ENCODE data around the gene ARMC12. TPM values are rescaled to one million over a fixed set of nuclear protein-coding genes. Genes with fewer than 3 reads are reported as not detected.
A peak's percentile ranks its signal among the peaks of the same experiment; 100 is the strongest.

ARMC12 gene
- total RNA-seq, 1 donor from 2014 or later, result not detected

- DNase-seq (ENCODE audit: extremely low spot score in 2 of 2), result no peak
- H3K9me3 ChIP-seq, result no peaks in the 10 kb centered on the region
- H3K4me1 ChIP-seq, result no peaks in the 10 kb centered on the region
- H3K27me3 ChIP-seq, result no peaks in the 10 kb centered on the region
- no peaks in the 10 kb centered on the region for H3K36me3 ChIP-seq
- H3K4me3 ChIP-seq, result no peak overlapping the region
- no peak for TF ChIP-seq POLR2AphosphoS5 (IDR thresholded peaks at IDR 0.05; ENCODE audit: insufficient read depth in 1 of 2, low read depth in 1 of 2)
- no peak for TF ChIP-seq CTCF (IDR thresholded peaks at IDR 0.05)
- no peak for TF ChIP-seq POLR2A (IDR thresholded peaks at IDR 0.05)
- no peak overlapping the region for H3K27ac ChIP-seq
- intact Hi-C loops (cut with DNase I), result no loop called here
Observed at GRCh38 chr6:35706468-35706867, 30.4 kb upstream of the ARMC12 start.

GRCh38 chr6:35707714-35708407 is 29.0 kb upstream of the ARMC12 start:
- Histone ChIP-seq H3K9me3 (no peaks in the 10 kb centered on the region), H3K36me3 (no peaks in the 10 kb centered on the region), H3K4me3 (no peak overlapping the region), H3K4me1 (no peaks in the 10 kb centered on the region), H3K27me3 (no peaks in the 10 kb centered on the region), H3K27ac (no peak overlapping the region)
- TF ChIP-seq CTCF (IDR thresholded peaks at IDR 0.05) (no peak), POLR2A (IDR thresholded peaks at IDR 0.05) (no peak), POLR2AphosphoS5 (IDR thresholded peaks at IDR 0.05; ENCODE audit: insufficient read depth in 1 of 2, low read depth in 1 of 2) (no peak)
- intact Hi-C loops (cut with DNase I), result no loop called here
- DNase-seq (ENCODE audit: extremely low spot score in 2 of 2), result no peak

GRCh38 chr6:35708585-35708984 is 28.2 kb upstream of the ARMC12 start:
- no peak for DNase-seq (ENCODE audit: extremely low spot score in 2 of 2)
- no peaks in the 10 kb centered on the region for H3K4me1 ChIP-seq
- H3K4me3 ChIP-seq, result no peak overlapping the region
- intact Hi-C loops (cut with DNase I), result no loop called here
- no peaks in the 10 kb centered on the region for H3K36me3 ChIP-seq
- TF ChIP-seq POLR2AphosphoS5 (IDR thresholded peaks at IDR 0.05; ENCODE audit: insufficient read depth in 1 of 2, low read depth in 1 of 2) (no peak), POLR2A (IDR thresholded peaks at IDR 0.05) (no peak), CTCF (IDR thresholded peaks at IDR 0.05) (no peak)
- no peaks in the 10 kb centered on the region for H3K27me3 ChIP-seq
- no peaks in the 10 kb centered on the region for H3K9me3 ChIP-seq
- H3K27ac ChIP-seq, result no peak overlapping the region

- Histone ChIP-seq H3K27ac (no peak overlapping the region), H3K27me3 (no peaks in the 10 kb centered on the region)
- DNase-seq (ENCODE audit: extremely low spot score in 2 of 2), result no peak
Observed at GRCh38 chr6:35710241-35710847, 26.5 kb upstream of the ARMC12 start.

More at GRCh38 chr6:35710241-35710847, 26.5 kb upstream of the ARMC12 start:
- intact Hi-C loops (cut with DNase I), result no loop called here
- TF ChIP-seq CTCF (IDR thresholded peaks at IDR 0.05) (no peak), POLR2AphosphoS5 (IDR thresholded peaks at IDR 0.05; ENCODE audit: insufficient read depth in 1 of 2, low read depth in 1 of 2) (peak in 1 of 2 donors; percentile 66), POLR2A (IDR thresholded peaks at IDR 0.05) (no peak)
- no peaks in the 10 kb centered on the region for H3K4me1 ChIP-seq
- no peaks in the 10 kb centered on the region for H3K9me3 ChIP-seq
- no peaks in the 10 kb centered on the region for H3K36me3 ChIP-seq
- no peak overlapping the region for H3K4me3 ChIP-seq
